Body of pancreas (tissue), 4 donors: Measurements from ENCODE around the gene PXDC1.

ENCODE experiments used
- POLR2A ChIP-seq, 3 donors: fragments of 450-650 bp; IDR thresholded peaks; one replicate each; pipeline ENCODE4 v1.6.1; 2016; ENCODE audit warnings: antibody characterized with exemption in 3 of 3, mild to moderate bottlenecking in 2 of 3
- TF ChIP-seq, protein P1 (sequence below), 7 experiments: fragments of 450-650 bp in 4 of 7; fragments of 200-600 bp in 3 of 7; sonication (generic) in 3 of 7; IDR thresholded peaks; one replicate each; pipeline ENCODE4 v1.5.1; 2016 to 2019; ENCODE audit warnings: antibody characterized with exemption in 7 of 7

DNA sequence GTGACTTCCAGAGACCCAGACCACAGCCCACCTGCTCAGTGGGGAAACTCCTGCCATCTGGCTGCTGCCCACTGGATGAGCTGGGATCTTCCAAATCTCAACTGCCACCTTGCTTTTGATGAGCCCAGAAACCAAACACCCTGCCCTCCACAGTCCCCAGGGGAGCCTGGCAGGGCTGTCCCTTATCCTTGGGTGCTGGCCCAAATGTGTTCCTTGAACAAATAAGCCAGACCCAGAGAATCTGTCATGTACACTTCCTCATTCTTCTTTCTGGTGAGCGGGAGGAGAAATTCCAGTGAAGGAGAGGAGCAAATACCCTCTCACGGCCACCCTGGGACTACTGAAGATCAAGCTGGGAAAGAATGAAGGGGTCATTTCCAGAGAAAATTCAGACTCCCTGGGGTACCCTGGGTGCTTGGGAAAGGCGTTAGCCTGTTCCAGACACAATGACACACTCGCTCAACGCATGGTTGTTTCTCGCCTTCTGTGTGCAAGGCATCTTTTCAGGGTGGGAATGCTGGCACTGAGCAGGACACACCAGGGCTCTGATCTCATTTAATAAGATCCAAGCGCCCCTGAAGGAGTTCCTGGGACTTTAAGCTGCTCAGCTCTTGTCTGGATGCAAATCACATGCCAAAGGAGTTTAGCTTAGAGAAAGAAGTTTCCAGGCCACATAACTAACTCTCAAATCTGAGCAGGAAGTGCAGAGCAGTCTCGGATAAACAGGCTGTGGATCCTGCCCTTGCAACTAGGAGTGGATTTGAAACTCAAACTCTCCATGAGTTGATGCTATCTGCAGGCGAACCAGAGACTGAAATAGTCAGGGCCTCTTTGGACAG, 38.5 kb downstream of the PXDC1 start:
- TF ChIP-seq, protein P1, sequence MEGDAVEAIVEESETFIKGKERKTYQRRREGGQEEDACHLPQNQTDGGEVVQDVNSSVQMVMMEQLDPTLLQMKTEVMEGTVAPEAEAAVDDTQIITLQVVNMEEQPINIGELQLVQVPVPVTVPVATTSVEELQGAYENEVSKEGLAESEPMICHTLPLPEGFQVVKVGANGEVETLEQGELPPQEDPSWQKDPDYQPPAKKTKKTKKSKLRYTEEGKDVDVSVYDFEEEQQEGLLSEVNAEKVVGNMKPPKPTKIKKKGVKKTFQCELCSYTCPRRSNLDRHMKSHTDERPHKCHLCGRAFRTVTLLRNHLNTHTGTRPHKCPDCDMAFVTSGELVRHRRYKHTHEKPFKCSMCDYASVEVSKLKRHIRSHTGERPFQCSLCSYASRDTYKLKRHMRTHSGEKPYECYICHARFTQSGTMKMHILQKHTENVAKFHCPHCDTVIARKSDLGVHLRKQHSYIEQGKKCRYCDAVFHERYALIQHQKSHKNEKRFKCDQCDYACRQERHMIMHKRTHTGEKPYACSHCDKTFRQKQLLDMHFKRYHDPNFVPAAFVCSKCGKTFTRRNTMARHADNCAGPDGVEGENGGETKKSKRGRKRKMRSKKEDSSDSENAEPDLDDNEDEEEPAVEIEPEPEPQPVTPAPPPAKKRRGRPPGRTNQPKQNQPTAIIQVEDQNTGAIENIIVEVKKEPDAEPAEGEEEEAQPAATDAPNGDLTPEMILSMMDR (IDR thresholded peaks at IDR 0.05): no peak
- no peak for TF ChIP-seq POLR2A (IDR thresholded peaks at IDR 0.05)
